Astrocyte of the spinal cord (primary cell): Measurements from ENCODE around the gene THOC1.

Experiments used
- DNase-seq: peaks from one replicate; pipeline ENCODE4 v3.0.0; 2011; ENCODE audit warnings: low read depth, low spot score
- H3K4me3 ChIP-seq: 2 replicates; pipeline ENCODE4 v1.5.1; 2011; ENCODE audit warnings: low read depth, mild to moderate bottlenecking, low read length, moderate library complexity
- CTCF ChIP-seq: IDR thresholded peaks from 2 replicates; pipeline ENCODE4 v1.5.1; 2012; ENCODE audit warnings: low read depth, mild to moderate bottlenecking, low read length, inconsistent platforms
- in situ Hi-C: cut with HindIII; loops from 2 replicates; pipeline ENCODE4 v1.10.0; 2017; ENCODE audit warnings: low sequenced_read_pairs

Gene THOC1

GRCh38 chr18:192801-193200 is 75.0 kb downstream of the THOC1 start:
- no peak overlapping the region for H3K4me3 ChIP-seq
- in situ Hi-C loops, result no loop called here
- DNase-seq, result no peak
- no peak for TF ChIP-seq CTCF

DNA sequence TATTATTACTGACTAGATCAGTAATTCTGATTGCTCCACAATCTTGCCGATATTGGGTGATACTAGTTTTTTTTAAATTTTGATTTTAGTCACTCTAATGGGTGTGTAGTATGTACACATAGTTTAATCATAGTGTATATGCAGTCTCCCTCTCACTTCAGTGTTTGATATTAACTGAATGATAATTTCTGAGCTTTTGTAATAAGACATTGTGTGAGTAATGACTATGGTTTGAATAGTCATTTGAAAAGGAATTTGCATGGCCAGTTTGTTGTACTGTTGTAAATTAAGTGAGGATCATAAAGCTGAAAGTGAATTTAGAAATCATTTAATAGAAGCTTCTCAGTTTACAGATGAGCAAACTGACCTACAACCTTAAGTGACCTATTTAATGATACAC is 76.1 kb downstream of the THOC1 start:
- in situ Hi-C loops, result no loop called here
- DNase-seq, result no peak

GRCh38 chr18:189254-189653 is 78.6 kb downstream of the THOC1 start:
- in situ Hi-C loops, result no loop called here
- no peak for TF ChIP-seq CTCF
- no peak for DNase-seq
- no peak overlapping the region for H3K4me3 ChIP-seq

More for the DNA sequence above, 76.1 kb downstream of the THOC1 start:
- no peak for TF ChIP-seq CTCF
- H3K4me3 ChIP-seq, result no peak overlapping the region

GRCh38 chr18:183769-184168 is 84.1 kb downstream of the THOC1 start:
- in situ Hi-C loops, result no loop called here
- no peak for TF ChIP-seq CTCF
- no peak overlapping the region for H3K4me3 ChIP-seq
- peak; percentile 23 for DNase-seq

DNA sequence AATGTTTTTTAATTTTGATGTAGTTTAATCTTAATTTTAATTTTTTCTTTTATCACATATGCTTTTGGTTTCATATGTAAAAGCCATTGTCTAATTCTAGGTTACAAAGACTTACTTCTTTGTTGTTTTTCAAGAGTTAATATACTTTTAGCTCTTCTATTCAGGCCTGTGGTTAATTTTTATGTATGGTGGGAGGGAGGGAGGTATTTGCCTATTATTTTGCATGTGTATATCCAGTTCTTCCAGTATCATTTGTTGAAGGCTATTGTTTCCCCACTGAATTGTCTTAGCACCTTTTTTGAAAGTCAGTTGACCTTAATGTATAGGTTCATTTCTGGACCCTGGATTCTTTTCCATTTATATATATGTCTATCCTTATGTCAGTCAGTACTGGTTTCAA is 86.1 kb downstream of the THOC1 start:
- no peak overlapping the region for H3K4me3 ChIP-seq
- in situ Hi-C loops, result no loop called here
- TF ChIP-seq CTCF, result no peak
- DNase-seq, result no peak

GRCh38 chr18:179499-179898 is 88.3 kb downstream of the THOC1 start:
- DNase-seq, result no peak
- in situ Hi-C loops, result no loop called here
- no peak overlapping the region for H3K4me3 ChIP-seq
- TF ChIP-seq CTCF, result no peak

DNA sequence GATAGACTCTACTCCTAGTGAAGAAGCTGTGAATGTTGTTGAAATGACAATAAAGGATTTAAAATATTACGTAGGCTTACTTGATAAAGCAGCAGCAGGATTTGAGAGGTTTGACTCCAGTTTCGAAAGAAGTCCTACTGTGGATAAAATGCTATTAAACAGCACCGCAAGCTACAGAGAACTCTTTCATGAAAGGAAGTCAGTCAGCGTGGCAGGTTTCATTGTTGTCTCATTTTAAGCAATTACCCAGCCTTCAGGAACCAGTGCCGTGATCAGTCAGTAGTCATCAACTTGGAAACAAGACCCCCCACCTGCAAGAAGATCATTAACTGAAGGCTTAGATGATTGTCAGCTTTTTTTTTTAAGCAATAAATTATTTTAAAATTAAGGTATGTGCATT is 95.5 kb downstream of the THOC1 start:
- DNase-seq, result no peak
- TF ChIP-seq CTCF, result no peak
- in situ Hi-C loops, result no loop called here
- no peak overlapping the region for H3K4me3 ChIP-seq
